GM23248 (cell line): ENCODE results near the gene ARAP1.

Experiments used
- EZH2 ChIP-seq: fragments of 200-600 bp; sonication (generic); IDR thresholded peaks from 2 replicates; pipeline ENCODE4 v1.6.1; 2018; ENCODE audit warnings: antibody characterized with exemption, mild to moderate bottlenecking; ENCODE audit not compliant: insufficient read depth, poor library complexity, severe bottlenecking
- EZH2phosphoT487 ChIP-seq: fragments of 200-600 bp; sonication (generic); IDR thresholded peaks from 2 replicates; pipeline ENCODE4 v1.6.1; 2018; ENCODE audit warnings: antibody characterized with exemption, moderate library complexity, mild to moderate bottlenecking, low read depth; ENCODE audit not compliant: insufficient read depth

DNA sequence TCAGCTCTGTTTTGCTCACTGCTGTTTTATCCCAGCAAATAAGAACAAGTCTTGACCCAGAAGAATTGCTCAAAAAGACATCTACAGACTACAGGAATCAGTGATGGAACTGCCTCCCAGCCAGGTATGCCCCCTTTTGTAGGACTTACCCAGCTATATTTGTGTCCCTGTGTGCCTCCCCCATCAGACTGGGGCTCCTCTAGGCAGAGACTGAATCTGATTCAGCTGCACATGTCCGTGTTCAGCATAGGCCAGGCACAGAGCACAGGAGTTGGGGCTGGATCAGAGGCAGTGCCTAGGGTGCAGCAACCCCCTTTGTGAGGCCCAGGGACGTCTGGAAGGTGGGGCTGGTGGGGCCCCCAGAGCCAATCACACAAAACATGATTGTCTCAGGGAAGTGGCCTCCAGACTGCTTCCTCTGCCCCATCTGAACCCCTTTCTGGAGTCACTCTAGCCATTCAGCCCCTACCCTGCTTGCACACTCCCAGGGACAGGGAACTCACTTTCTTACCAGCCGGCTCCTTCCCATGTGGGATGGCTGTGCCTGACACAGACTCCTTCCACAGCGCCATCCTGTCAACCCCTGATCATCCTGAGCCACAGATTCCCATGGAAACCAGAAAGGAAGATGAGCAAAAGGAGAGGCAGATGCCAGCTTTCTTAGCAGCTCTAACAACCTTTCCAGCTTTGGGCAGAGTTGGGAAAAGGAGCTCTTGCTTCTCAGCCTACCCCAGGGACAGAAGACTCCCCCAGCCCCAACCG, 102.8 kb downstream of the ARAP1 start:
- TF ChIP-seq EZH2: no peak
- TF ChIP-seq EZH2phosphoT487: no peak
